Measurements from ENCODE around the gene RALGPS1. TPM values are rescaled to one million over a fixed set of nuclear protein-coding genes. Genes with fewer than 3 reads are reported as not detected.

The RALGPS1 gene
- total and polyA plus RNA-seq, 4 experiments from 2014 or later = 0.84 to 10.3 (median 5.8) TPM

GRCh38 chr9:127184641-127185040 is 270.1 kb downstream of the RALGPS1 start:
- Mint-ChIP-seq H3K36me3 (peaks cover 2 to 10% of the 10 kb centered on the region in 2 donors), H3K9me3 (no peaks in the 10 kb centered on the region), H3K4me3 (no peak overlapping the region), H3K27me3 (no peaks in the 10 kb centered on the region), H3K27ac (no peak overlapping the region), H3K4me1 (peaks cover 0 to 6% (median 1%) of the 10 kb centered on the region in 4 donors)
- CTCF ChIA-PET (ENCODE audit: partially characterized antibody) = interaction anchor here (0.6 kb wide), 1 partner anchor 138 kb away, joined by 3 read pairs; no protein-coding TSS in a partner anchor
- Histone ChIP-seq H3K4me3 (ENCODE audit: low read length in 2 of 2) (no peak overlapping the region), H3K27me3 (ENCODE audit: insufficient read depth, low read length) (no peaks in the 10 kb centered on the region), H3K9me3 (ENCODE audit: control insufficient read depth in 1 of 2, low read length in 2 of 2) (no peaks in the 10 kb centered on the region), H3K27ac (ENCODE audit: low read depth, low read length) (no peak overlapping the region), H3K4me1 (ENCODE audit: insufficient read depth, low read length) (no peaks in the 10 kb centered on the region), H3K36me3 (ENCODE audit: insufficient read depth, low read length) (no peaks in the 10 kb centered on the region)
- POLR2A ChIA-PET (ENCODE audit: partially characterized antibody) = no interaction called here
- intact Hi-C loops (cut with micrococcal nuclease) = no loop called here
- DNase-seq = no peak

DNA sequence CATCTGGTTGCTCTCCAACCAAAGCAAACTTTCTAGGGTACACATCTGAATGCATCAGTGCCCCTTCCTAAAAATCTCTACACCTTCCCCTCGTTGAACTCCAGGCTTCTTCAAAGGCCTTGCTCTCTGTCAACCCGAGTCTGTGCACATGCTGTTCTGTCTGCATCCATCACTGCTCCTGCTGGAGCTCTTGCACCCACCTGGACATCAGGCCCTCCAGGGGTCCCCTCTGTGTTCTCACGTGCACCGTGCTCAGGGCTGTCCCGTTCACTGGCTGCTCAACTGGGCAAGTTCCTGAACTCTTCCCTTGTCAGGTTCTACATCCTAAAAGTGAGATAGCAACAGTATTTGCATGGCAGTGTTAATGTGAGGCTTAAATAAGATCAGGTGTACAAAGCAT is 270.6 kb downstream of the RALGPS1 start:
- H3K4me3 ChIP-seq (ENCODE audit: low read length in 2 of 2) = no peak overlapping the region
- H3K9me3 Mint-ChIP-seq = no peaks in the 10 kb centered on the region

DNA sequence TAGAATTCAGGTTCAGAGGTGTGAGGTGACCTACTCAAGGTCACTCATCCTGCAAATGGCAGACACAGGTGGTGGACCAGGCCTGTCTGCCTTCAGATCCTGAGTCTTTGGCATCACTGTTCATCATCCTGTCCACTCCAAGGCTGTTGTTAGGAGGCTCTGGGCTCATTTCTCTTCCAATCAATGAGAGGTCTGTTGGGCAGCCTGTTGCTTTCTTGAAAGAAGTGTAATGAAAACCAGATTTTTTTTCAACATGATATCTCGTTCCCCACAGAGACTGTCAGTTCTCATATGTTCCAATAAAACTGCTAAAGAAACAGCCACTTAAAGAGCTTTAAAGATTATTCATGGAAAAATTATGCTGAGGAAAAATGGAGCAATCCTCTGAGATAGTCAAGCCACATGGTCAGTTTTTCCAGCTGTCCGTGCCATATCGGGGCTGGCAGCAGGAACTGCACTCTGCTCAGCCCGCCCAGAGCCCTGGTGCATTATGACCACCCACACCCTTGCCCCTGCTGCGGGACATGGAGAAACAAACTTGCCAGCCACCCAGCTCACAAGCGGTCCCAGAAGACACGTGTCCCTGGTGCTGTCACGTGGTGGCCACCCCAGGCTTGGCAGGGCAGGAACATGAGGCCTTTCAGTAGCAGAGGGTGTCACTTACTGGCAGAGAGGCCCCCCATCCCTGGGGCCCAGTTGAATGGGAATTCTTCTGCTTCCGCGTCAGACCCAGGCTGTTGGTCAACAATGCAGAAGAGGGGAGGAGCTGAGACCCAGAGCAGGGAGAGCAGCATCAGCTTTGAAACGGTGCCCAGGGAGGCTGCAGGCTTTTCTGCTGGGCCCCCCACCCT is 271.6 kb downstream of the RALGPS1 start:
- no peaks in the 10 kb centered on the region for H3K36me3 ChIP-seq (ENCODE audit: insufficient read depth, low read length)
- H3K27ac ChIP-seq (ENCODE audit: low read depth, low read length) = no peak overlapping the region
- ChIA-PET POLR2A (ENCODE audit: partially characterized antibody) (no interaction called here), CTCF (ENCODE audit: partially characterized antibody) (interaction anchor here (0.7 to 1.5 kb wide), 3 partner anchors 12 to 246 kb away, joined by 3 to 4 read pairs (median 3); no protein-coding TSS in a partner anchor)
- H3K4me1 ChIP-seq (ENCODE audit: insufficient read depth, low read length) = no peaks in the 10 kb centered on the region
- Mint-ChIP-seq H3K9me3 (no peaks in the 10 kb centered on the region), H3K4me3 (no peak overlapping the region), H3K27me3 (no peaks in the 10 kb centered on the region), H3K27ac (no peak overlapping the region), H3K36me3 (peaks cover 2 to 10% of the 10 kb centered on the region in 2 donors), H3K4me1 (peaks cover 0 to 6% (median 1%) of the 10 kb centered on the region in 4 donors)
- H3K9me3 ChIP-seq (ENCODE audit: control insufficient read depth in 1 of 2, low read length in 2 of 2) = no peaks in the 10 kb centered on the region
- intact Hi-C loops (cut with micrococcal nuclease) = no loop called here
- no peak overlapping the region for H3K4me3 ChIP-seq (ENCODE audit: low read length in 2 of 2)
- no peak for DNase-seq
- no peaks in the 10 kb centered on the region for H3K27me3 ChIP-seq (ENCODE audit: insufficient read depth, low read length)

More for the DNA sequence above, 270.6 kb downstream of the RALGPS1 start:
- Histone ChIP-seq H3K27me3 (ENCODE audit: insufficient read depth, low read length) (no peaks in the 10 kb centered on the region), H3K27ac (ENCODE audit: low read depth, low read length) (no peak overlapping the region), H3K36me3 (ENCODE audit: insufficient read depth, low read length) (no peaks in the 10 kb centered on the region), H3K4me1 (ENCODE audit: insufficient read depth, low read length) (no peaks in the 10 kb centered on the region), H3K9me3 (ENCODE audit: control insufficient read depth in 1 of 2, low read length in 2 of 2) (no peaks in the 10 kb centered on the region)
- DNase-seq = no peak
- no peak overlapping the region for H3K27ac Mint-ChIP-seq
- CTCF ChIA-PET (ENCODE audit: partially characterized antibody) = interaction anchor here (0.6 to 1.5 kb wide), 2 partner anchors 138 to 245 kb away, joined by 3 read pairs; no protein-coding TSS in a partner anchor
- H3K36me3 Mint-ChIP-seq = peaks cover 2 to 10% of the 10 kb centered on the region in 2 donors
- H3K4me3 Mint-ChIP-seq = no peak overlapping the region
- H3K4me1 Mint-ChIP-seq = peaks cover 0 to 6% (median 1%) of the 10 kb centered on the region in 4 donors
- intact Hi-C loops (cut with micrococcal nuclease) = no loop called here
- POLR2A ChIA-PET (ENCODE audit: partially characterized antibody) = no interaction called here
- no peaks in the 10 kb centered on the region for H3K27me3 Mint-ChIP-seq

DNA sequence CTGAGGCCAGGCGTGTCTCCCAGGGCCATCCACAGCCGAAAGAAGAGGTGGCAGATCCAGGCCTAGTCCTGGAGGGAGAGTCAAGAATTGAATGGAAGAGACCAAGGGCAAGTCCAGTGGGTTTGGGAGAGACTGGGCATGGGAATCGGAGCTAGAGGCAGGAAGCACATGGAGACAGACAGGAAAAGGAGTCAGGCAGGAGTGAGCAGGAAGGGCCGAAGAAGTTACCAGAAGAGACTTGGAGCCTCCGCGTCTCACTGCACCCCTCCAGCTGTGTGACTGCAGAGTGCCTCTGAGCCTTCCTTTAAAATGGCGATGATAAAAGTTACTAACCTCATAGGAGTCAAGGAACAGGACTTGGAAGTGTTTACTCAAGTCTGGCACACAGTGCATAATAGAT is 272.2 kb downstream of the RALGPS1 start:
- H3K4me1 ChIP-seq (ENCODE audit: insufficient read depth, low read length) = no peaks in the 10 kb centered on the region
- intact Hi-C loops (cut with micrococcal nuclease) = no loop called here
- H3K36me3 Mint-ChIP-seq = peaks cover 2 to 10% of the 10 kb centered on the region in 2 donors
- no peak for DNase-seq
- no peaks in the 10 kb centered on the region for H3K36me3 ChIP-seq (ENCODE audit: insufficient read depth, low read length)
- H3K27me3 ChIP-seq (ENCODE audit: insufficient read depth, low read length) = no peaks in the 10 kb centered on the region
- no peaks in the 10 kb centered on the region for H3K9me3 Mint-ChIP-seq
- no peak overlapping the region for H3K27ac ChIP-seq (ENCODE audit: low read depth, low read length)
- no peak overlapping the region for H3K4me3 Mint-ChIP-seq
- ChIA-PET POLR2A (ENCODE audit: partially characterized antibody) (no interaction called here), CTCF (ENCODE audit: partially characterized antibody) (interaction anchor here (0.7 to 1.3 kb wide), 2 partner anchors 11 to 200 kb away, joined by 3 to 4 read pairs; no protein-coding TSS in a partner anchor)
- no peak overlapping the region for H3K4me3 ChIP-seq (ENCODE audit: low read length in 2 of 2)
- H3K27ac Mint-ChIP-seq = peak overlapping the region in 1 of 7 donors; percentile 53
- no peaks in the 10 kb centered on the region for H3K9me3 ChIP-seq (ENCODE audit: control insufficient read depth in 1 of 2, low read length in 2 of 2)
- no peaks in the 10 kb centered on the region for H3K27me3 Mint-ChIP-seq
- peaks cover 0 to 6% (median 1%) of the 10 kb centered on the region in 4 donors for H3K4me1 Mint-ChIP-seq

DNA sequence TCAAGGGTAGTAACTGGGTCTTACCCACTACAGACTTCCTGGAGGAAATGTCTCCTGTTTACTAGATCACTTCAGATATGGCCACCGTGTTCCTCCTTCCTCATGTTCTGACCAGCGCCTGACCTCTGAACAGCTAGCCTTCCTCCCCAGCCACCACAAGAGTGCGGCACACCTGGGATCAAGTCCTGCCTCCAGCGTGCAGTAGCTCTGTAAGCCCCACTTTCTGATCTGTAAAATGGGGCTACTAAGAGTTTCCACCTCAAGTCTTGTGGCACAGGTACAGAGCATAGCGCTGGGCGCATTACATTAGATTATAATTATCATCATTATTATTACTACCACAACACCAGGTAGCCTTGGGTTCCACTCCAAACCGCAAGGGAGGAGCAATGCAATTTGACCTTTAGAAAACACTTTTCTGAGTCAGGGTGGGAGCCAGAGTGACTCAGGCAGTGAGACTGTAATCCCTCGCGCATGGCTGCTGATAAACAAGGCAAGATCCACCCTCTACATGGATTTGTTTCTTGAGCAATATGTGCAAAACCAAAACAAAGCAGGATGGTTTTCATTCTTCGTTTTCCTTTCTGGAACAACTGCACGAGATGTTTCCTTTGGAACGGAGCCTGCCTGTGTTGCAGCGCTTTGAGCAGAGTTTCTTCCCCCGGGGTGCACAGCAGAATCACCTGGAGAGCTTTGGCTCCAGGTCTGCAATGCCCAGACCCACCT is 272.8 kb downstream of the RALGPS1 start:
- ChIA-PET POLR2A (ENCODE audit: partially characterized antibody) (no interaction called here), CTCF (ENCODE audit: partially characterized antibody) (interaction anchor here (1.3 kb wide), 1 partner anchor 201 kb away, joined by 3 read pairs; no protein-coding TSS in a partner anchor)
- intact Hi-C loops (cut with micrococcal nuclease) = no loop called here
- H3K9me3 Mint-ChIP-seq = no peaks in the 10 kb centered on the region
- H3K27ac ChIP-seq (ENCODE audit: low read depth, low read length) = no peak overlapping the region
- H3K4me3 ChIP-seq (ENCODE audit: low read length in 2 of 2) = no peak overlapping the region
- H3K27me3 ChIP-seq (ENCODE audit: insufficient read depth, low read length) = no peaks in the 10 kb centered on the region
- H3K4me1 ChIP-seq (ENCODE audit: insufficient read depth, low read length) = no peaks in the 10 kb centered on the region
- H3K4me3 Mint-ChIP-seq = no peak overlapping the region
- H3K27me3 Mint-ChIP-seq = no peaks in the 10 kb centered on the region
- no peak overlapping the region for H3K27ac Mint-ChIP-seq
- no peaks in the 10 kb centered on the region for H3K36me3 ChIP-seq (ENCODE audit: insufficient read depth, low read length)
- no peak for DNase-seq
- peaks cover 0 to 6% (median 1%) of the 10 kb centered on the region in 4 donors for H3K4me1 Mint-ChIP-seq
- H3K36me3 Mint-ChIP-seq = peaks cover 2 to 10% of the 10 kb centered on the region in 2 donors
- H3K9me3 ChIP-seq (ENCODE audit: control insufficient read depth in 1 of 2, low read length in 2 of 2) = no peaks in the 10 kb centered on the region

- POLR2A ChIA-PET (ENCODE audit: partially characterized antibody) = no interaction called here
- H3K4me1 Mint-ChIP-seq = peaks cover 0 to 6% (median 1%) of the 10 kb centered on the region in 4 donors
- no peaks in the 10 kb centered on the region for H3K9me3 Mint-ChIP-seq
- no peak overlapping the region for H3K27ac Mint-ChIP-seq
- Histone ChIP-seq H3K36me3 (ENCODE audit: insufficient read depth, low read length) (no peaks in the 10 kb centered on the region), H3K4me1 (ENCODE audit: insufficient read depth, low read length) (no peaks in the 10 kb centered on the region), H3K27me3 (ENCODE audit: insufficient read depth, low read length) (no peaks in the 10 kb centered on the region), H3K27ac (ENCODE audit: low read depth, low read length) (no peak overlapping the region), H3K4me3 (ENCODE audit: low read length in 2 of 2) (no peak overlapping the region), H3K9me3 (ENCODE audit: control insufficient read depth in 1 of 2, low read length in 2 of 2) (no peaks in the 10 kb centered on the region)
- peaks cover 2 to 10% of the 10 kb centered on the region in 2 donors for H3K36me3 Mint-ChIP-seq
- H3K4me3 Mint-ChIP-seq = no peak overlapping the region
- H3K27me3 Mint-ChIP-seq = no peaks in the 10 kb centered on the region
- CTCF ChIA-PET (ENCODE audit: partially characterized antibody) = interaction anchor here (1.2 to 1.9 kb wide), 3 partner anchors 13 to 223 kb away, joined by 3 to 4 read pairs (median 4); no protein-coding TSS in a partner anchor
- intact Hi-C loops (cut with micrococcal nuclease) = no loop called here
- no peak for DNase-seq
Measured at GRCh38 chr9:127188396-127188795, 273.8 kb downstream of the RALGPS1 start.

DNA sequence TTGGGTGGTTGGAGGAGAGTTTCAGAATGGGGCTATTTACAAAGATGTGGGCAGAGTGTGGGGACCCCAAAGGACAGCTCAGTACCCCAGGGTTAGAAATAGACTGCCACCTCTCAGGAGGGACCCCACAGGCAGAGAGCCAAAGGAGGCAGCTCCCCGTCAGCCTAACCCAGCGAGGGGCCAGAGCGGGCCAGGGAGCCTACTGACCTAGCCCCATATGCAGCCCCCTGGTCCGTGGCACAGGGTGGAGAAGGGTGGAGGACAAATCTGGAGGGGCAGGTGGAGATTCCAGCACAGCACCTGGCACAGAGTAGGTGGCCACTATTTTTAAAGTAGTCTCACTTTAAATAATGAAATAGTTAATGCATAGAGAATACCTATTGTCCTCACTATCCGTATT is 275.0 kb downstream of the RALGPS1 start:
- no peaks in the 10 kb centered on the region for H3K36me3 ChIP-seq (ENCODE audit: insufficient read depth, low read length)
- H3K27ac ChIP-seq (ENCODE audit: low read depth, low read length) = no peak overlapping the region
- no peaks in the 10 kb centered on the region for H3K27me3 ChIP-seq (ENCODE audit: insufficient read depth, low read length)
- intact Hi-C loops (cut with micrococcal nuclease) = no loop called here
- H3K27me3 Mint-ChIP-seq = no peaks in the 10 kb centered on the region
- ChIA-PET POLR2A (ENCODE audit: partially characterized antibody) (no interaction called here), CTCF (ENCODE audit: partially characterized antibody) (interaction anchor here (1.3 to 1.9 kb wide), 2 partner anchors 9 to 204 kb away, joined by 3 to 4 read pairs; no protein-coding TSS in a partner anchor)
- no peaks in the 10 kb centered on the region for H3K9me3 Mint-ChIP-seq
- no peak overlapping the region for H3K27ac Mint-ChIP-seq
- H3K4me3 ChIP-seq (ENCODE audit: low read length in 2 of 2) = no peak overlapping the region
- no peak overlapping the region for H3K4me3 Mint-ChIP-seq
- no peak for DNase-seq
- H3K36me3 Mint-ChIP-seq = peaks cover 2 to 5% of the 10 kb centered on the region in 2 donors
- peaks cover 0 to 6% (median 1%) of the 10 kb centered on the region in 4 donors for H3K4me1 Mint-ChIP-seq
- H3K4me1 ChIP-seq (ENCODE audit: insufficient read depth, low read length) = no peaks in the 10 kb centered on the region
- no peaks in the 10 kb centered on the region for H3K9me3 ChIP-seq (ENCODE audit: control insufficient read depth in 1 of 2, low read length in 2 of 2)
